Natural killer cell treated with Interleukin-12 subunit alpha and Interleukin-12 subunit beta and Interleukin-15 and Interleukin-18, amount 100 ng/mL, for 72 hours (primary cell): ENCODE data around the gene RAP1GAP. TPM values are rescaled to one million over a fixed set of nuclear protein-coding genes. Genes with fewer than 3 reads are reported as not detected.

Experiments
- ATAC-seq, 2 donors: fragments of 150-1000 bp; cut with Tn5 transposase in 1 of 2; sonication (Bioruptor Pico), chemical (Tn5 transposase) in 1 of 2; 2 replicates each; pipeline ENCODE4 v1.10.0; 2021
- DNase-seq: peaks from one replicate; pipeline ENCODE4 v3.0.0; 2022; ENCODE audit warnings: low spot score
- H3K27ac Mint-ChIP-seq, 2 donors: 1 replicate in 1 of 2; 2 replicates in 1 of 2; pipeline ENCODE4 v1.8.0; 2022; ENCODE audit warnings: mixed read lengths in 2 of 2, mild to moderate bottlenecking in 1 of 2, moderate library complexity in 1 of 2
- H3K27me3 Mint-ChIP-seq, 2 donors: 1 replicate in 1 of 2; 2 replicates in 1 of 2; pipeline ENCODE4 v1.8.0; 2022; ENCODE audit warnings: mixed read lengths in 2 of 2
- H3K36me3 Mint-ChIP-seq: one replicate; pipeline ENCODE4 v1.8.0; 2022; ENCODE audit warnings: mixed read lengths
- H3K4me1 Mint-ChIP-seq, 2 donors: 1 replicate in 1 of 2; 2 replicates in 1 of 2; pipeline ENCODE4 v1.8.0; 2022; ENCODE audit warnings: low read depth in 2 of 2, mixed read lengths in 2 of 2, mild to moderate bottlenecking in 1 of 2
- H3K4me3 Mint-ChIP-seq: one replicate; pipeline ENCODE4 v1.8.0; 2022; ENCODE audit warnings: mixed read lengths
- H3K9me3 Mint-ChIP-seq: 2 replicates; pipeline ENCODE4 v1.8.0; 2022; ENCODE audit warnings: mixed read lengths
- total RNA-seq, 2 donors: library from RNA; stranded (reverse); gene quantifications; one replicate each; pipeline ENCODE4 v1.2.3, GENCODE V29; 2022

Gene RAP1GAP
- total RNA-seq, 2 donors from 2014 or later = 0.19 TPM; not detected in 1

DNA sequence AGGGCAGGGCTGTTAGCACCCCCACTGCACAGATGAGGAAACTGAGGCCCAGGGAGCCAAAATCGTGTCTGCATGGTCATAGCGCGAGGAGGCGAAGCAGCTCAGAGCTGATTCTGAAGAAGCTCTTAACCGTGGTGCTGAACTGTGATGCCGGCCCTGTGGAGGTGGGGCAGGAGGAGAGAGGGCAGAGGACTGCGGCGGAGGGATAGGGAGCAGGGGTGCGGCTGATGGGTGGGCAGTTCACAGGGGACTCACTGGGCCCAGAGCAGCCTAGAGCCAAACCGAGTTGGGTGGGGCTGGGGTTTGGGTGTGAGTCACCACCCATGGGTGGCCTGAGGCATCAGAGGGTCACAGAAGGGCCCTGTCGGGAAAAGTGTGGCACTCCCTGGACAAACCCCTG, 74.7 kb downstream of the RAP1GAP start:
- Mint-ChIP-seq H3K4me3 (no peak overlapping the region), H3K27me3 (peaks cover 0 to 3% of the 10 kb centered on the region in 2 donors), H3K36me3 (no peaks in the 10 kb centered on the region), H3K27ac (no peak overlapping the region), H3K4me1 (no peaks in the 10 kb centered on the region), H3K9me3 (no peaks in the 10 kb centered on the region)
- no peak for DNase-seq
- ATAC-seq = no peak

DNA sequence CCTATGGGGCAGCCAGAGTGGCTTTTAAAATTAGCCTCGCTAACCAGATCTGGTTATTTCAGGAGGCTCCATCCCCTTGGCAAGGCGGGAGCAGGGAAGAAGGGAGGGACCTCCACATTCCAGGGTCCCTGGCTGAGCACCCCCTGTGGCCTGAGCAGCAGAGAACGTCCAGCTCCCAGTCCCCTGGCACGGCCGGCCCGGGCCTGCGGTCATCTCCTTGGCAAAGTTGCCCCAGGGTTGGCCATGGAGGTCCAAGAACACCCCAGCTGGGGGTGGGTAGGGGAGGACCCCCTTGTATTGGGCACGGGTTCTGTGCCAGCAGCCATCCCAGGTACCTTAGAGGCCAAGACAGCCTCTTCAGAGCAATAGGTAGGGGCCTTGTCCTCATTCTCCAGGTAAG, 75.9 kb downstream of the RAP1GAP start:
- Mint-ChIP-seq H3K27me3 (peaks cover 2 to 7% of the 10 kb centered on the region in 2 donors), H3K4me1 (no peaks in the 10 kb centered on the region), H3K9me3 (no peaks in the 10 kb centered on the region), H3K4me3 (no peak overlapping the region), H3K36me3 (no peaks in the 10 kb centered on the region), H3K27ac (no peak overlapping the region)
- DNase-seq (no peak), ATAC-seq (no peak)

DNA sequence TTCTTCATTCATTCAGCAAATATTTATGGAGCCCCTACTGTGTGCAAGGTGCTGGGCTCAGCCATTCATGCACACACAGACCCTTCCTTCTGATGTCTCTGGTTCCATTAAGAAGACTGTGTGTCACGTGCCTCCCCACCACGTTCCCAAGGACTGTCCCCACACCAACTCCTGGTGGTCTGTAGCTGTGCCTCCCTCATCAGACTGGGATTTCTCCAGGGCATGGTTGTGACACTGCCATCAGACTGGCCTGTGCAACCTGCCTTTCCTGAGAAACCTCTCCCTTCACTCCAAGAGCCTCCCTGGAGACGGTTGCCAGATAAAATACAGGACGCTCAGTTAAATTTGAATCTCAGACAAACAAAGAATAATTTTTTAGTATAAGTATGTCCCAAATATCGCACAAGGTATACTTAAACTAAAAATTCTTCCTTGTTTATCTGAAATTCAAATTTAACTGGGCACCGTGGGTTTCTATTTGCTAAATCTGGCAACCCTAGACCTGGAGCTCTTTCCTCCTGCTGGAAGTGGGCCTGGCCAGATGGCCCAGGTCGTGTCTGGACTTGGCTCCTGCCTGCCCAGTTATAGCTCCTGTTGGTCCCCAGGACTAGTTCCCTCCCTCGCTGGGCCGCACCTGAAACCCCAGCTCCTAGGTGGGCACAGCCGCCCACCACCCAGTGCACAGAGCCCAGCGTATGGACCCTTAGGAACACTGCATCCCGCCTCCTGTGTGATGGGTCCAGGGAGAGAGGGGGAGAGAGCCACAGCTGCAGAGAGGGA, 76.9 kb downstream of the RAP1GAP start:
- no peak for ATAC-seq
- Mint-ChIP-seq H3K36me3 (no peaks in the 10 kb centered on the region), H3K27ac (no peak overlapping the region), H3K4me1 (no peaks in the 10 kb centered on the region), H3K4me3 (no peak overlapping the region), H3K27me3 (peaks cover 8 to 10% of the 10 kb centered on the region in 2 donors), H3K9me3 (no peaks in the 10 kb centered on the region)
- no peak for DNase-seq

DNA sequence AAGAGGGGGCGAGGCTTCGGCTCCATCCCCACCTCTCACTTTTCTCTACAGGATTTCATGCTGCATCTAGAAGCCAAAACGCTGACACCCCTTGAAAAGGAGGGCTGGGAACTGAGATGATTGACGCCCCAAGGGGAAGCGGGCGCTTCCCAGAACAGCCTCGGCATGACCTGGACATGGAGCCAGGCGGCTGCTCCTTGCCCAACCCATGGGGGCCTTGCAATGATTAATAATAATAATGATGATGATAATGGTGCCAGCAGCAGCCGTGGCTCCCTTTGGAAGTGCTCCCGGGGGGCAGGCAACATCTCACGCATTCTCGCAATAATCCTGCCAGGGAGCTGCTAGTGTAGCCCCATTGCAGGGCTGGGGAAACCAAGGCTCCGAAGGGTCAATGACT, 78.2 kb downstream of the RAP1GAP start:
- DNase-seq (no peak), ATAC-seq (no peak)
- no peaks in the 10 kb centered on the region for H3K36me3 Mint-ChIP-seq
- no peak overlapping the region for H3K27ac Mint-ChIP-seq
- H3K9me3 Mint-ChIP-seq = no peaks in the 10 kb centered on the region
- peaks cover 8 to 10% of the 10 kb centered on the region in 2 donors for H3K27me3 Mint-ChIP-seq
- no peaks in the 10 kb centered on the region for H3K4me1 Mint-ChIP-seq
- H3K4me3 Mint-ChIP-seq = no peak overlapping the region

DNA sequence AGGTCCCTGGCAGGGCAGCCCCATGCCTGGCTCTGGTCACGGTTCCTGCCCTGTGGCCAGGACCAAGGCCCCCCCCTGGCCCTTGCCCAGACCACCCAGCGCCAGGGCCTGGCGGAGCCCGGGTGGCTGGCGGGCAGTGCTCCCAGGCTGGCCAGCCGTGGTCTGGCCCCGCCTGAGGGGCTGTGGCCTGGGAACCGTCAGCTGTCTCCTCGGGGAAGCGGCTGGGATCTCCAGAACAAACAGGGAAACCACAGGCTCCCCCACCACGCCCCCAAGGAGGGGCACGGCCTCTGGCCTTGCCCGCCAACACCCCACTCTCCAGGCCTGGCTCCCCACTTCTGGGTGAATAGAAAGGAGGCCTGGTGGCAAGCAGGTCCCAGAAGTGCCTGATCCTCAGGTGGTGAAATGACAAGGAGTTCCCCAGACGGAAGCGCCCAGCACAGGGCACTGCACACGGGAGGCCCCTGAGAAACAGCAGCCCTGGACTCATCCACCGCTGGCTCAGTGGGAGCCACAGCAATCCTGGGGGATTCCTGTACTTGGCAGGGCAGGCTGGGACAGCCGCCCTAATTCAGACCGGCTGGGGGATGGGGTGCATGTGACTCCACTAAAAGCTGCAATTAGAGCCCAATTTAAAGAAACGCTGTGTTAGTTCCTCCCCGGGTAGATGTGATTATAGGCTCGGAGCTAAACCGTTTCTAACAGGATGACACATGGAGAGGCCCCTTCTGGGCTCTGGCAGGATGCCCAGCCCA, 78.9 kb downstream of the RAP1GAP start:
- Mint-ChIP-seq H3K4me1 (no peaks in the 10 kb centered on the region), H3K27ac (no peak overlapping the region), H3K4me3 (no peak overlapping the region), H3K9me3 (no peaks in the 10 kb centered on the region), H3K27me3 (peaks cover 8 to 10% of the 10 kb centered on the region in 2 donors), H3K36me3 (no peaks in the 10 kb centered on the region)
- DNase-seq = no peak
- no peak for ATAC-seq

DNA sequence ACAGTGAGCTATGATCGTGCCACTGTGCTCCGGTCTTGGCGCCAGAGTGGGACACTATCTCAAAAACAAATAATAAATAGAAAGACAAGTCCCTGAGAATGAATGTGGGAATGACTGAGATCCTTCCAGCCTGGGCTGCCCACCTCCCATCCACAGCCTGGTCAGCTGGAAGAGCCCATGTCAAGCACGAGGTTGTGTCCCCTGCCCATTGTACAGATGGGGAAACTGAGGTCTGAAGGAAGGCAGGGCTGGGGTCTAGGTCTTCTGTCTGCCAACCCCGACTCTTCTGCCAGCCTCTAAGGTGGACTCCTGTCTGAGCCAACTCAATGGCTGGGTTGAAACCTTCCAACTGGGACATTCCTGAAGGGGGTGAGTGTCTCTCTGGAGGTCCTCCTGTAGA, 79.5 kb downstream of the RAP1GAP start:
- H3K27ac Mint-ChIP-seq = no peak overlapping the region
- H3K4me3 Mint-ChIP-seq = no peak overlapping the region
- no peaks in the 10 kb centered on the region for H3K9me3 Mint-ChIP-seq
- ATAC-seq (no peak), DNase-seq (no peak)
- peaks cover 8 to 13% of the 10 kb centered on the region in 2 donors for H3K27me3 Mint-ChIP-seq
- H3K4me1 Mint-ChIP-seq = no peaks in the 10 kb centered on the region
- no peaks in the 10 kb centered on the region for H3K36me3 Mint-ChIP-seq

DNA sequence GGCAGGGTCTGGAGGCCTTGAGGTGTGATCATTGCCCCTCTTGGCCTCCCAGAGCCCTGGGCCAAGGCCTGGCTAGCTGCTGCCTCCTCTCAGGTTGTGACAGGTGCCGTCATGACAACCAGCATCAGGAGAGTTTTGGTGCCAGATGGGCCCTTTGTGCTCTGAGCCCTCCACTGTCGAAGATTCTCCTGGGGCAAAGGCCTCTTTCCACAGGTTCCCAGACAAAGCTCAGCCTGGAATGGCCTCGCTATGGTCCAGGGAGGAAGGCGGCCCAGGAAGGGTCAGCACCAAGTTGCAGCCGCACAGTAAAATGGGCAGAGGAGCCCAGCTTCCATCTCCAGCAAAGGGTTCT, 81.6 kb downstream of the RAP1GAP start:
- no peaks in the 10 kb centered on the region for H3K9me3 Mint-ChIP-seq
- ATAC-seq = no peak
- no peaks in the 10 kb centered on the region for H3K36me3 Mint-ChIP-seq
- no peak overlapping the region for H3K27ac Mint-ChIP-seq
- H3K4me1 Mint-ChIP-seq = no peaks in the 10 kb centered on the region
- H3K27me3 Mint-ChIP-seq = peaks cover 13 to 16% of the 10 kb centered on the region in 2 donors
- H3K4me3 Mint-ChIP-seq = no peak overlapping the region
- no peak for DNase-seq

DNA sequence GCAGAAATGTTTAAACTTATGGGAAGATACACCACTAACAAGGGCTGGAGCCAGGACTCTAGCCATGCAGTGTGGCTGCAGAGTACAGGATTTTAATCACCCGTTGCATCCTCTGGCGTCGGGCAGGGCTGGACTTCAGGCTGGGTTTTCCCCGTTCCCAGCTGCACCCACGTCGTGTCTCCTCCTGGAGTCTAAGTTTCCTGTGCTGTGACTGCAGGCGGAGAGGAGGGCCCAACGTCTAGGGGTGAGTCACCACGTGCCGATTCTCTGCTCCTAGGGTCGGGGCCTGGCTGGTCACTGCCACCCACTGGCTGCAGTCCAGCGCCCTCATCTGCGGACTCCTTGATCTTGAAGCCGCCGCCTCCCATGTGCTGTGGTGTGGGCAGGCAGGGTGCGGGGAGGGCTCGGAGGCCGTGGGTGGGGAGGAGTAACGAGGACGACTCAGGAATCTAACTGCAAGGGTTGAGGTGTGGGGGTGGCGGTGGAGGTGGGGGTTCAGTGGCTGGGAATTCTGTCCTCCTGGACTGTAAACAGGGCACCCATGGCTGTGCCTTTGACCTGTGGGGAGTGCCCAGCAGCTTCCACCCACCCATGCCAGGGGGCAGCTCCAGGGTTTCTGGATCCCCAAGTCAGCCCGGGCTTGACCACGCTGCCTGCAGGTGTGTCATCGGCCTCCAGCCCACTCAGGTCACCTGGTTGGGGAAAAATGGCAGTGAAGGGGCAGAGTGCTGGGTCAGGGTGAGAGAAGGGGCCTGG, 82.1 kb downstream of the RAP1GAP start:
- DNase-seq (no peak), ATAC-seq (no peak)
- Mint-ChIP-seq H3K36me3 (no peaks in the 10 kb centered on the region), H3K4me1 (no peaks in the 10 kb centered on the region), H3K27ac (no peak overlapping the region), H3K9me3 (no peaks in the 10 kb centered on the region), H3K27me3 (peaks cover 14 to 16% of the 10 kb centered on the region in 2 donors), H3K4me3 (no peak overlapping the region)

DNA sequence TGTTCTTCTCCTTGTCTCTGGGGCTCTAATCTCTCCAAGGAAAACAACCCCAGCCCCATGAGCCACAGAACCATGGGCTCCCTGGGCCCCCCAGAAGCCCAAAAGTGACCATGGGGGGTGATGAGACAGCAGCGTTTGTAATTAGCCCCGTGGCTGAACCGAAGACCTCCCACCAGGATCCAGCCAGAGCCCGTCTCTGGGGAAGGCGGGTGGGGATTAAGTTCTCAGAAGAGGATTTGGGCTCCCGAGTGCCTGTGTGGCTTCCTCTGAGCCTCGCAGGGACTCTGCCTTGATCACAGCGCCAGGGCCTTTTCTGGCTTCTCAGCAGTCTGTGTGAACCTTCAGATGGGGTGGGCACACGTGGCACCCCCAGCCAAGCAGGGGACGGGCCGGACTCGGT, 82.9 kb downstream of the RAP1GAP start:
- ATAC-seq = no peak
- no peak overlapping the region for H3K27ac Mint-ChIP-seq
- peaks cover 14 to 16% of the 10 kb centered on the region in 2 donors for H3K27me3 Mint-ChIP-seq
- H3K4me1 Mint-ChIP-seq = no peaks in the 10 kb centered on the region
- DNase-seq = no peak
- H3K36me3 Mint-ChIP-seq = no peaks in the 10 kb centered on the region
- no peak overlapping the region for H3K4me3 Mint-ChIP-seq
- no peaks in the 10 kb centered on the region for H3K9me3 Mint-ChIP-seq

DNA sequence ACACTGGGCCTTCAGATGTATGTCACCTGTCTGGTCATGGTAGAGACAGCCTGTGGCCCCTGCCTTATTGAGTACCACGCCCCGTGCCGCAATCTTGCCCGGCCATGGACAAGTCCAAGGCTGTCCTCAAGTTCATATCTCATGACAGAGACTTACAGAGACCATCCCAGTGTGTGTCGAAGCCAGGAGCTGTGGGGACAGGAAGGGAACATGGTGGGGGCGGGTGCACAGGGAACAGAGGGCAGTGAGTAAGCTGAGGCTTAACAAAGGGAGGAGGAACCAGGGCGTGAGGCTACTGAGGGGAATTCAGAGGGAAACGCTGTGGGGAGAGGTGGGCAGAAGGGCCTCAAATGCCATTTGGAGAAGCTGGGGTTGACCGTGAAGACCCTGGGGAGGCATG, 84.1 kb downstream of the RAP1GAP start:
- Mint-ChIP-seq H3K4me1 (no peaks in the 10 kb centered on the region), H3K9me3 (no peaks in the 10 kb centered on the region), H3K36me3 (no peaks in the 10 kb centered on the region), H3K27ac (no peak overlapping the region), H3K27me3 (peaks cover 14% of the 10 kb centered on the region in 2 donors), H3K4me3 (no peak overlapping the region)
- no peak for DNase-seq
- ATAC-seq = no peak

DNA sequence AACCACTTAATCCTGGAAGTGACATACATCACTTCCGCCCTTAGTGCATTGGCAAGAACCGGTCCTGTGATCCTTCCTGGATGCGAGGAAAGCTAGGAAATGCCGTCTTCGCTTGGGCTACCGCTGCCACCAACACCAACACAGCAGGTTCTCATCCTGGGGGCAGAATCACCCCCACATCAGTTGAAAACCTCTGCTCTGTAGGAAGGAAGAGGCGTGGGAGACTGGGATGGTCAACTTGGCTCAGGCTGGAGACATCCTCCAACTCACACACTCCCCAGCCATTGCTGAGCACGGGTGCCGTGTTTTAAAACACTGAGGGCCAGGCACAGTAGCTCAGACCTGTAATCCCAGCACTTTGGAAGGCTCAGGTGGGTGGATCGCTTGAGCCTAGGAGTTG, 85.1 kb downstream of the RAP1GAP start:
- DNase-seq (no peak), ATAC-seq (no peak)
- Mint-ChIP-seq H3K4me1 (no peaks in the 10 kb centered on the region), H3K9me3 (no peaks in the 10 kb centered on the region), H3K36me3 (no peaks in the 10 kb centered on the region), H3K4me3 (no peak overlapping the region), H3K27ac (no peak overlapping the region), H3K27me3 (peaks cover 14 to 17% of the 10 kb centered on the region in 2 donors)

DNA sequence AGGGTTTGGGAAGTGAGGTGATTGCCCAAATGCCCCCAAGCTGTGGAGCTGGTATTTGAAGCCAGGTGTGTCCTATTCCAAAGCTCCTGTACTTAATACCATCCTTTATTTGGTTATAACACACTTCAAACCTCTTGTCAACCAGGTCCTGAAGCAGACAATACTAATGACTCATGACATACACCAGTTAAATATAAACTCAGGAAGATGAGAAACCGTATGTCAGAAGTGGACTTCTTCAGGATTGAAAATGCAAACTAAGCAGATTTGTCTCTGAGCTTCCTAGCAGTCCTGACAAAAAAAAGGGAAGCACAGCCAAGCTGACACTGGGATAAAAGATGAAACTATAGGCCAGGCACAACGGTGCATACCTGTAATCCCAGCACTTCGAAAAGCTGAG, 89.4 kb downstream of the RAP1GAP start:
- ATAC-seq (no peak), DNase-seq (no peak)
- no peaks in the 10 kb centered on the region for H3K36me3 Mint-ChIP-seq
- H3K27ac Mint-ChIP-seq = no peak overlapping the region
- no peak overlapping the region for H3K4me3 Mint-ChIP-seq
- peaks cover 7 to 12% of the 10 kb centered on the region in 2 donors for H3K27me3 Mint-ChIP-seq
- H3K9me3 Mint-ChIP-seq = no peaks in the 10 kb centered on the region
- H3K4me1 Mint-ChIP-seq = no peaks in the 10 kb centered on the region

DNA sequence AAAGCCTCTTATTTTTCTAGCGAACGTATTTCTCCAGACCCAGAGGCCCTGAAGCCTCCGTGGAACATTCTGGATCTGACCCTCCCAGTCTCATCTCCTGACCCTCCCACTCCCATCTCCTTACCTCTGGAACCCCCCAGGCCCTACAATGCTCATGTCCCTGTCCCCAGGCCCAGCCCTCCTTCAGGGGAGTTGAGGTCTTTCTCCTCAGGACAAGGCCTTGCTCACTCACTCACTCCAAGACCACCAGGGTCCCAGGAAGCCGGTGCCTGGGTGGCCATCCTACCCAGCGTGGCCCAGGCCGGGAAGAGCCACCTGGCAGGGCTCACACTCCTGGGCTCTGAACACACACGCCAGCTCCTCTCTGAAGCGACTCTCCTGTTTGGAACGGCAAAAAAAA, 91.2 kb downstream of the RAP1GAP start:
- Mint-ChIP-seq H3K4me3 (no peak overlapping the region), H3K27me3 (peaks cover 5 to 19% of the 10 kb centered on the region in 2 donors), H3K4me1 (no peaks in the 10 kb centered on the region), H3K36me3 (no peaks in the 10 kb centered on the region), H3K27ac (no peak overlapping the region), H3K9me3 (no peaks in the 10 kb centered on the region)
- ATAC-seq = no peak
- DNase-seq = no peak

DNA sequence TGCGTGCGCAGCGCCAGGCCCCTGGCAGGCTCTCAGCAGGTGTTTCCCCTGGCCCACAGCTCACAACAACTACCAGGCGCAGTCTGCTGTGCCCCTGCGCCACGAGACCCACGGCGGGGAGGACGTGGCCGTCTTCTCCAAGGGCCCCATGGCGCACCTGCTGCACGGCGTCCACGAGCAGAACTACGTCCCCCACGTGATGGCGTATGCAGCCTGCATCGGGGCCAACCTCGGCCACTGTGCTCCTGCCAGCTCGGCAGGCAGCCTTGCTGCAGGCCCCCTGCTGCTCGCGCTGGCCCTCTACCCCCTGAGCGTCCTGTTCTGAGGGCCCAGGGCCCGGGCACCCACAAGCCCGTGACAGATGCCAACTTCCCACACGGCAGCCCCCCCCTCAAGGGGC, 91.8 kb downstream of the RAP1GAP start:
- H3K27ac Mint-ChIP-seq = no peak overlapping the region
- H3K4me3 Mint-ChIP-seq = no peak overlapping the region
- ATAC-seq (peak in 1 of 2 donors; percentile 48), DNase-seq (no peak)
- H3K27me3 Mint-ChIP-seq = peaks cover 0 to 16% of the 10 kb centered on the region in 2 donors
- H3K4me1 Mint-ChIP-seq = no peaks in the 10 kb centered on the region
- no peaks in the 10 kb centered on the region for H3K36me3 Mint-ChIP-seq
- H3K9me3 Mint-ChIP-seq = no peaks in the 10 kb centered on the region
